GM19467 (cell line): ENCODE results near the gene ENSA.
A peak's percentile ranks its signal among the peaks of the same experiment; 100 is the strongest.
"Not testable (repeated sequence)": the region's sequence is repeated elsewhere in the genome, so short reads cannot be mapped to it uniquely, and the experiment has no call there.

Experiments used
- ATAC-seq: cut with Tn5 transposase; IDR thresholded peaks from one replicate; pipeline ENCODE4 v1.9.1; 2021; ENCODE audit warnings: mild to moderate bottlenecking, moderate library complexity; ENCODE audit not compliant: unreplicated experiment

Gene ENSA

DNA sequence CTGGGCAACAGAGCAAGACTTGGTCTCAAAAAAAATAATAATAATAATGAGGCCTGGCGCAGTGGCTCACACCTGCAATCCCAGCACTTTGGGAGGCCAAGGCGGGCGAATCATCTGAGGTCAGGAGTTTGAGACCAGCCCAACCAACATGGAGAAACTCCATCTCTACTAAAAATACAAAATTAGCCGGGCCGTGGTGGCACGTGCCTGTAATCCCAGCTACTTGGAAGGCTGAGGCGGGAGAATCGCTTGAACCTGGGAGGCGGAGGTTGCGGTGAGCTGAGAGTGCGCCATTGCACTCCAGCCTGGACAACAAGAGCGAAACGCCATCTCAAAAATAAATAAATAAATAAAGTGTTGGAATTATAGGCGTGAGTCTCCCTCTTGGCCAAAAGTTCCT lies 47.5 kb downstream of the ENSA start:
- ATAC-seq: not testable (repeated sequence)

DNA sequence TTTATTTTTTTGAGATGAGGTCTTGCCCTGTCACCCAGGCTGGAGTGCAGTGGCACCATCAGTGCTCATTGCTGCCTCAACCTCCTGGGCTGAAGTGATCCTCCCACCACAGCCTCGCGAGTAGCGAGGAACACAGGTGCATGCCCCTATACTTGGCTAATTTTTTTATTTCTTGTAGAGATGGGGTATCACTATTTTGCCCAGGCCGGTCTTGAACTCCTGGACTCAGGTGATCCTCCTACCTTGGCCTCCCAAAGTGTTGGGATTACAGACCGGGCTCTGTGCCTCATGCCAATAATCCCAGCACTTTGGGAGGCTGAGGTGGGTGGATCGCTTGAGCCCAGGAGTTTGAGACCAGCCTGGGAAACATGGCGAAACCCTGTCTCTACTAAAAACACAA lies 48.0 kb downstream of the ENSA start:
- not testable (repeated sequence) for ATAC-seq

DNA sequence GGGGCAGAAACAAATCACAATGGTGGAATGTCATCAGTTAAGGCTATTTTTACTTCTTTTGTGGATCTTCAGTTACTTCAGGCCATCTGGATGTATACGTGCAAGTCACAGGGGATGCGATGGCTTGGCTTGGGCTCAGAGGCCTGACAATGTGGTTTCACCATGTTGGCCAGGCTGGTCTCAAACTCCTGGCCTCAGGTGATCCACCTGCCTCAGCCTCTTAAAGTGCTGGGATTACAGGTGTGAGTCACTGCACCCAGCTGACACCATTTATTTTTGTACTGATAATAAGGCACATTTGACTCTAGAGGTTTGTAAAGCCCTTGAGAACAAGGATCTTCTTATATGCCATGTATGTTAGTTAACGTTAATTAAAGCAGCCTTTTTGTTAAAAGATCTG lies 48.4 kb downstream of the ENSA start:
- ATAC-seq: not testable (repeated sequence)

DNA sequence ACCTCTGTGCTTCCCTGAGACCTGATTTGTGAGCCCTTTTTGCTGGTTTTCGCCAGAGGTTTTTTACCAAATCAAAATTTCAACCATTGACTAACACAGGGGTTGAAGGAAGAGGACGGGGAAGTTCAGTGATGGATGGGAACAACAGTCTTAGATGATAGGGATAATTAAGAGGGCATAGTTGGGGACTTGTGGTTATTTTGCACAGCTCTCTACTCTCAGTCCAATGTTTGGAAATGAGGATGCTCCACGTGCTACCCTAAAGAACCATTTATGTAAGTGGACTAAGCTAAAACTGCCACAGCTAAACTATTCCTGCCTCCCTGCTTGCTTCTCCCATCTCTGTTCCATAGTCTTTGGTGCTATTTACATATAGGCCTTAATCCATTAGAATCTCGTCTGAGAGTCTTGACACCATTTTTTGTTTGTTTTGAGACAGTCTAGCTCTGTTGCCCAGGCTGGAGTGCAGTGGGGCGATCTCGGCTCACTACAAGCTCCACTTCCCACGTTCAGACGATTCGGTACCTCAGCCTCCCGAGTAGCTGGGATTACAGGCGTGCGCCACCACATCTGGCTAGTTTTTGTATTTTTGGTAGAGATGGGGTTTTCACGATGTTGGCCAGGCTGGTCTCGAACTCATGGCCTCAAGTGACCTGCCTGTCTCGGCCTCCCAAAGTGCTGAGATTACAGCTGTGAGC lies 49.3 kb downstream of the ENSA start:
- ATAC-seq: no peak

DNA sequence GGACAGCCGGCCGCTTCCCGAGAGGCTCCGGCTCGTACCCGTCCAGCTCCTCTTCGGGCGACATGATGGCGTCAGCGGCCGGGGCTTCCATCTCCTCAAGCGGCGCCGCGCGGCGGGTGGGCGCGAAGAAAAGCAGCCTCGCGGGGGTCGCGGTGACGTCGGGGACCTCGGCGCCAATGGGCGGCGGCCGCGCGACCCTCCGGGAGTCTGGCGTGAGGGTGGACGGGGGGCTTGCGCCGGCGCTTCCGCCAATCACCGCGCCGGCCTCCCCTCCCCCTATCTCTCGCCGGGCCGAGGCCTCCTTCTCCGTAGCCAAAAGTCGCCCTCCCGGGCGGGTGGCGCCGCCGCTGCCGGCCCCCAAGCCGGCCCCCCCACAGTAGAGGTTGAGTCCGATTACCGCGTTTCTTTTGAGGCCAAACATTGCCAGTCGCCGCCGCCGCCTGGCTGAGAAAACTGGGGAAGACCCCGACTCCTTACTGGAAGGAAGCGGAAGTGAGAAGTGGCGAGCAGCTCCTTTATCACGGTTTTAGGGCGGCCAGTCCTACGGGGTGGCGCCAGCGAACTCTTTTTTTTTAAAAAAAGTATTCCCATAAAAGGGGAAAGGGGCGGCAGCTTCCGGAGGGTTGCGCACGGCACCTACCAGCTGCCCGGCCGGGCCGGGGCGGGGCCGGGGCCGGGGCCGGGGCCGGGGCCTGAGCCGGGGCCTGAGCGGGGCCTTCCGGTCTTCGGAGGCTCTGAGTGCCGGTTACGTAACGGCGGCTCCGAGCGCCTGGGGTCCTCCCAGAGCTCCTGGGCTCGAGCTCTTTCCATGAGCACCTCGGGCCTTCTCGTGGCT lies 50.1 kb downstream of the ENSA start, which contains the start of gene MCL1:
Gene MCL1, minus strand, starts transcription at position 501 of the 835 bp plus-strand sequence. Its CDS starts 80 bp downstream, at position 421.
- peak; percentile 88 for ATAC-seq

DNA sequence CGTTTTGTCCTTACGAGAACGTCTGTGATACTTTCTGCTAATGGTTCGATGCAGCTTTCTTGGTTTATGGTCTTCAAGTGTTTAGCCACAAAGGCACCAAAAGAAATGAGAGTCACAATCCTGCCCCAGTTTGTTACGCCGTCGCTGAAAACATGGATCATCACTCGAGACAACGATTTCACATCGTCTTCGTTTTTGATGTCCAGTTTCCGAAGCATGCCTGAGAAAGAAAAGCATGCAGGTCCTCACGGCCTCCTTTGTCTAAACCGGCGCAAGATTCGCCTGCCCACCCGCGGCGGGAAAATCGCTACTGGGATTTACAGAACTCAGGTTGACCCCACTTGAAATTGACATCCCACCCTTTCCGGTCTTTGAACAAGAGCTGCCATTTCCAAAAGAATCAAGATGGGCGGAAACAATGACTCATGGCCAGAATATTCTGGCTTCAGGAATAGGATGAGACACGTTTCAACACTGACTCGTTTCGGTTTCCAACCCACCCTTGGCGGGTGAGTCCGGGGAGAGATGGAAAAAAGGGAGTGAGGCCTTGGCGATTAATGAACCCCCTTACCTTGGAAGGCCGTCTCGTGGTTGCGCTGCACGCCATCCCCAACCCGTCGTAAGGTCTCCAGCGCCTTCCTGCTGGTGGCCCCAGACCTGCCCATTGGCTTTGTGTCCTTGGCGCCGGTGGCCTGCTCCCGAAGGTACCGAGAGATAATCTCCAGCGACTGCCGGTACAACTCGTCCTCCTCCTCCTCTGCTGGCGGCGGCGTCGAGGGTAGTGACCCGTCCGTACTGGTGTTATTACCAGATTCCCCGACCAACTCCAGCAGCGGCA lies 50.9 kb downstream of the ENSA start:
- no peak for ATAC-seq

DNA sequence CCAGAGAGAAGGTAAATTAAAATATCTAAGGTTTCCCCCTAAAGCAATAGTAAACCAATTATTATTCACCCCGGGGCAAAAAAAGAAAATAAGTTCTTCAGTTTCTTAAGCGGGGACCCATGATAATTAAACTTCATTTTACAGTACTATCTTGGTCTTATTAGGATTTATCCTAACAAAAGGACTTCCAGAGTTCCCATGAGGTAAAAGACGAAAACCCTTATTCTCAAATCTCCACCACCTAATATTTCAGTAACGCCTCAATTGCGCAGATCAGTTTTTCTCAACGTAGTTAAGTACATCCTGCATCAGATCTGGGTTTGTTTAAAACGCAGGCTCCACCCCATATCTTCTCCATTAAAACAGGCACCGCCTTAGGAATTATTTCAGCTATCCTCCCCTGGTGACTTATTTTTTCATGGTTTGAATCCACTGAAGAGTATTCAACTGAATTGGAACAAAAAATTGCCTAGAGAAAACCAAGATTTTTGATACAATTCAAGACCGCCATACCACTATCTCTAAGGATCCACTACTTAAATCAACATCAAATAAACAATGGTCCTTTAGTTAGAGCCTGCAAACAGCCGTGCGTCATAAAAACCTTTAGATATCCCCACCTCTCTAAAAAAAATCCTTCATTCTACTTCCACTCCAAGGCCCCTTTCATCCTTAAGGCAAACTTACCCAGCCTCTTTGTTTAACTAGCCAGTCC lies 51.7 kb downstream of the ENSA start:
- no peak for ATAC-seq

DNA sequence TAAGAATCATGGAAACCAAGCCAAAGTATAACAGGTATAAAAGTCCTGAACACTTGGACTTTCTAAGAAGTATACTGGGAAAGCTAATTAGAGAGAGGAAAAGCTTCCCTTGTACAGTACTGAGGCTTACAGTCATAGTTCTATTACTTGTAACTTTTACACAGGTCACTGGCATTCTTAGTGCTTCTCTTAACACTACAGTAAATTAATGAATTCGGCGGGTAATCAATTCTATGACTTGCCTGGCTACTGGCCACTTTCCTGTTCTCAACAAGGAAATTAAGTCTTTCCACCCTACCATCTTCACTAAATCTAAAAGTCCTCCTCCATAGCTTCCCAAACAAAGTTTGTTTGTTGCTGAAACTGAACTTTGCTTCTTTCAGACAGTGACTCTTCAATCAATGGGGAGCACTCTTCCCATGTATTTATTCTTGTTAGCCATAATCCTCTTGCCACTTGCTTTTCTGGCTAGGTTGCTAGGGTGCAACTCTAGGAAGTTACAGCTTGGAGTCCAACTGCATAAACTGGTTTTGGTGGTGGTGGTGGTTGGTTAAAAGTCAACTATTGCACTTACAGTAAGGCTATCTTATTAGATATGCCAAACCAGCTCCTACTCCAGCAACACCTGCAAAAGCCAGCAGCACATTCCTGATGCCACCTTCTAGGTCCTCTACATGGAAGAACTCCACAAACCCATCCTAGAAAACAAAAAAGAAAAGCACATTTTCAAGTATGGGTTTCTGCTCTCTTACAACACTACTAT lies 52.4 kb downstream of the ENSA start:
- no peak for ATAC-seq

DNA sequence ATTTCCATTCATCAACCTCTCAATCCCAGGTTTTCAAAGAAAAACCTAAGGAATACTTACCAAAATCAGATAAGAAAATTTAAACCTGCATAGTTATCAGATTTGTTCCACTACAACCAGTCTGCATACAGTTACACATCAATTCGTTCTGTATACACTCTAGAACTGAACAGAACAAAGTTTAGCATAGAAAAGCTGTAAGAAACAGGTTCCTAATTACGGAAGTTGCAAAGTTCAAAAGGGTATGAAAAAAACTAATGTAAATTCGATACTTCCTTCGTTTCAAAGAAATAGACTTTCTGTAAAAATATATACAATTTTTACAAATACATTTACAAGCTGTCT lies 53.1 kb downstream of the ENSA start:
- ATAC-seq: no peak

DNA sequence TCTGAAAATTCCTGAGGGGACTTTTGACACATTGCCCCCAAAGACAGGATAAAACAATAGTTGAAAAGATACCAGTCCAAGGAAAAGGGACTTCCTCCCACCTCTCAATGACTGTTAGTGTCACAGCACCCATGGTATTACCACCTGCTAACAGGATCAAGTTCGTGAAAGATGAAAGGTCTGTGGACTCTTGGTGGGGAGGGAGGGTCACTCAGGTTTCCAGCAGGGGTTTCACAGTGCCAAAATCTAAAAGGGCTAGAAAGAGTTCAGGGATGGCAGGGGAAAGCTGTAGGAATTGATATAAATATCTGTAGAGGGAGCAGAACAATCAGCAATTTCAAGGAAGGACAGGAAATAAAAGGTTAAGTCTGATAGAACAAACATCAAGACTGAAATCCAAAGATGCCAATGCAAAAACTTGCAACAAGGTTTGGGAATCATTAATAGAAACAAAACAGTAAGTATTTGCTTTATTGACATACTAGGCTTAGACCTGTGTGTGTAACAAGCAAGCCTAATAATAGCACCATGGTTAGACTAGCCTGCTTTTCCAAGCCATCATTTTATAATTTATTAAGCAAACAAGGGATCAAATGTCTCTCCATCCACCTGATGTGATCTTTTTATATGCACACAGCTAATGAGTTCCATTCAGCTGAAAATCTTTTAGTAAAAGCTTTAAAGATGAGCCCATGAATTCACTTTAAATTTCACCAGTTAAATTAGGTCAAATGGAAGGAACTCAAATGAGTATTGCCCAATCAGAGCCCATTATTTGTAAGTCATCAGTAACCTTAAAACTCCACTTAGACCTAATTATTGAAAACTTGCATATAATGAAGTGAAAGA lies 53.7 kb downstream of the ENSA start:
- ATAC-seq: no peak

DNA sequence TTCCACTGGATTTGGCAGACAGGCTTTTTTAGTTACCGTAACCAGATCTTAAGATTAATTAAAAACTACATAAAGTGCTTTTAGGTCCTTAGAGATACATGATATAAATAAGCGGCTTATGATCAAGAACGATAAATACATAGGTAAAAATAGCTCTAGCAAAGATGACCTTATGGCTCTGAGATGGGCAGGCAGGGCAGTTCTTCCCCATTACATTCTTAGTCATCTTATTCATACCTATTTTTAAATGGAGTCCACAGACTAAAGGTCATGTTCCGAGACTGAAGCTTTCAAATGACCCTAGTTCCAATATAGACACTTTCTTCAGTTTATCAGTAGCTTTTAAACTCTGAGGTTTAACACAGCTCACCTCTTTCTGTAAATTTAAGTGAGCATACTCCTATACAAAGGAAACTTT lies 54.3 kb downstream of the ENSA start:
- ATAC-seq: no peak

DNA sequence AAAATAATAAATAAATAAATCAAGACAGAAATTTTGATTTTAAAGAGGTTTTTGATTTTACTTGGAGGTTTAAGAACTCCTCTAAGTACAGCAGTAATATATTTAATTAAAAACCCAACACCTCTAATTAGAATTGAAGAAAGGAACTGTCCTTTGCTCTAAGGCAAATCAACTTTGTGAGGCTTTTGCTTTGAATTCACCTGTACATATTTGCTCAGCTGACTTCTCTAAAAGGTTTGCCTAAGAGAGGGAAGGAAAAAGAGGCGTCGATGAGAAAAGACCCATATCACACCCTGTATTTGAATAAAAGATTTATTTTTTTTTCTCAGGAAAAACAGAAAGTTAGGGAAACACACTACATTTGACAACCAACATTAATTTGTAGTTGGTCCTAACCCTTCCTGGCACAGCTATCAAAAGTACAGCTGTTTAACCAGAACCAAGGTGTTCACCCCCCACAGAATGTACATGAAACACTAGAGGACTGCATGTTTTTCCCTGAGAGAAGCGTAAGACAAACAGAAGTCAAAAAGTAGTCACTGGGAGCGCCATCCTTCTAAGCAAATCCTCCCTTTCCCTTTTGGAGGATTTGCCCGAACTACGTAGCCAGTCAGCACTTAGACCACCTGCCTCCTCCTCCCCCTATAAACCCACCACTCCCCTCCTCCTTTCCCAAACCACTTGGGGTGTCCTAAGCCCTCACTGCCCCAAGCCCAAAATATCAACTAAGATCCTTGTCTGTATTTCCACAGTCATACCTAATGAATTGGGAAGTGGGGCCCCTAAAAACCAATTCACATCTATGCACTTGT lies 54.9 kb downstream of the ENSA start:
- ATAC-seq: no peak

DNA sequence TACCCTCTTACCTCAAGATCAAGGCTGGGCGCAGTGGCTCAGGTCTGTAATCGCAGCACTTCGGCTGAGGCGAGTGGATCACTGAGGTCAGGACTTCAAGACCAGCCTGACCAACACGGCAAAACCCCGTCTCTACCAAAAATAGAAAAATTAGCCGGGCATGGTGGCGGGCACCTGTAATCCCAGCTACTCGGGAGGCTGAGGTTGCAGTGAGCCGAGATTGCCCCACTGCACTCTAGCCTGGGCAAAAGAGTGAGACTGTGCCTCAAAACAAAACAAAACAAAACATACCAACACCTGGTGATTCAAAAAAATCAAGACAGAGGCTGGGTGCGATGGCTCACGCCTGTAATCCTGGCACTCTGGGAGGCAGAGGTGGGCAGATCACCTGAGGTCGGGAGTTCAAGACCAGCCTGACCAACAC lies 55.8 kb downstream of the ENSA start:
- not testable (repeated sequence) for ATAC-seq

DNA sequence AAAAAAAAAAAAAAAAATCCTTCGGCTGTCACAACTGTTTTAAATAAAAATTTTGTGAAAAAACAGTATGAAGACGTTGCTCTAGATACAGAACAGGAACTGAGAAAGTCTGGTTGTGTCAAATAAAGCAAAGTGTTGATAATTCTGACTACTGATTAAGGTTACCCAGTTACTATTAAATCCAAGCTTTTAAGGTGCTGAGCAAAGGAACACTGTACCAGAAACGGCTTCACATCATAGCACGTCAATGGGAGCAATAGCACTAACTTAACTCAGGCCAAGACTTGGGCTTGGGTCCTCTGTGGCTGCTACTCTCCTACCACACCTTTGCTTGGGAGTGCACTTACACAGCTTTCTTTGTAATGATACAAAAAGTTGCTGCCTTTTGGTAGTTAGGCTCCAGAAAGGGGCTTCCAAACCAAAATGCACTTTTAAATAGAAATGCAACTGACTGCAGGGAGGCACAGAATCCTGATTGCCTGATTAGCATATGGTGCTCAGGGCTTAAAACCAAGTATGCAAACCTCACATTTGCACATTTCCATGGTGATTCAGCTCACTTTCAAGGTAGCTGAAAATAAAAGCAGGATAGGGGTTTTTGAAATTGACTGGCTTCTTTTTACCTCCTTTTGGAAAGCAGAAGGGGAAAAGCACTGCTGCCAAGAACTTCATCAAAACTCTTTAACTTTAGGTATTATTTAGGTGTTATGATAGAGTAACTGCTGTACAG lies 56.3 kb downstream of the ENSA start:
- no peak for ATAC-seq
